ENCODE data around the gene SPTBN4. TPM values are rescaled to one million over a fixed set of nuclear protein-coding genes. Genes with fewer than 3 reads are reported as not detected.

The SPTBN4 gene
- total and polyA plus RNA-seq, 2 donors (not counting 1 experiment from before 2014, with no cell fraction given), result 0.03 to 0.67 TPM

DNA sequence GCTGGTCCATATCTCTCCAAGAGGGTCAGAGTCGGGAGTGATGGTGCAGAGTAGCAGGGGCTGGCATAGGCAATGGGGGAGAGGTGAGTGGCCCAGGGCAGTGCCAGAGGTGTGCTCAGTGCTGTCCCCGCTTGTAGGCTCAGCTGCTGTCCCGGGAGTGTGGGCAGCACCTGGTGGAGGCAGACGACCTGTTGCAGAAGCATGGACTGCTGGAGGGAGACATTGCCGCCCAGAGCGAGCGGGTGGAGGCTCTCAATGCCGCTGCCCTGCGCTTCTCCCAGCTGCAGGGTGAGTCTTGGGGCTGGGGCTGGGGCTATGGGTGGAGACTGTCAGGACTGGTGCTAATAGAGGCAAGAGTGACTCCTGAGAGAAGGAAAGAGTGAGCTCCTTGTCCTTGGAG is 39.3 kb downstream of the SPTBN4 start:
- H3K4me1 ChIP-seq (ENCODE audit: control insufficient read depth in 2 of 2, insufficient read depth in 2 of 2, low read length in 2 of 2), result no peaks in the 10 kb centered on the region
- H3K27me3 ChIP-seq (replicated peaks in 1 of 4; ENCODE audit: control extremely low read depth in 1 of 4, control insufficient read depth in 3 of 4, insufficient read depth in 4 of 4, low read length in 3 of 4), result peaks cover 0 to 33% (median 3%) of the 10 kb centered on the region in 4 experiments
- H3K4me2 ChIP-seq (replicated peaks; ENCODE audit: low read depth, low read length, poor library complexity, severe bottlenecking), result no peak overlapping the region
- WGBS (ENCODE audit: insufficient coverage), result 85% methylated on average over 9 of the region's 9 CpGs
- no peaks in the 10 kb centered on the region for H3K36me3 ChIP-seq (replicated peaks in 1 of 2; ENCODE audit: control extremely low read depth in 1 of 2, control insufficient read depth in 1 of 2, extremely low read depth in 1 of 2, insufficient read depth in 2 of 2, low read length in 1 of 2)
- H3K9ac ChIP-seq (ENCODE audit: low read length), result no peak overlapping the region
- ChIA-PET CTCF (no interaction called here), POLR2A (no interaction called here)
- peaks cover 47% of the 10 kb centered on the region for H3K27me3 Mint-ChIP-seq
- no peak overlapping the region for H3K27ac Mint-ChIP-seq
- no peak for TF ChIP-seq EZH2 (IDR thresholded peaks at IDR 0.05; ENCODE audit: borderline replicate concordance, insufficient read depth, low read depth, low read length, poor library complexity, severe bottlenecking)
- no peak for TF ChIP-seq CTCF (IDR thresholded peaks at IDR 0.05)
- no peaks in the 10 kb centered on the region for H3K4me1 Mint-ChIP-seq
- no peak overlapping the region for H3K4me3 ChIP-seq (ENCODE audit: control extremely low read depth in 1 of 5, extremely low read depth in 1 of 5, insufficient read depth in 1 of 5, low read depth in 2 of 5, low read length in 4 of 5)
- intact Hi-C loops (cut with micrococcal nuclease), result no loop called here
- H3K9me3 Mint-ChIP-seq (ENCODE audit: insufficient read depth), result no peaks in the 10 kb centered on the region
- DNase-seq, result no peak
- H3K4me3 Mint-ChIP-seq, result no peak overlapping the region
- no peak overlapping the region for H3K27ac ChIP-seq (ENCODE audit: low read length in 2 of 2)
- ATAC-seq (ENCODE audit: low read depth), result no peak
- peaks cover 0 to 4% (median 0%) of the 10 kb centered on the region in 3 donors for H3K9me3 ChIP-seq (ENCODE audit: control extremely low read depth in 1 of 3, control insufficient read depth in 2 of 3, insufficient read depth in 1 of 3, low read length in 2 of 3)
- no peaks in the 10 kb centered on the region for H3K79me2 ChIP-seq (ENCODE audit: control insufficient read depth, insufficient read depth, low read length)
- no peak overlapping the region for H2AFZ ChIP-seq (ENCODE audit: insufficient read depth, low read depth, low read length, poor library complexity, severe bottlenecking)
- no peaks in the 10 kb centered on the region for H4K20me1 ChIP-seq (ENCODE audit: control insufficient read depth, insufficient read depth, low read length, poor library complexity, severe bottlenecking)

- Histone ChIP-seq H3K4me3 (ENCODE audit: control extremely low read depth in 1 of 5, extremely low read depth in 1 of 5, insufficient read depth in 1 of 5, low read depth in 2 of 5, low read length in 4 of 5) (no peak overlapping the region), H3K79me2 (ENCODE audit: control insufficient read depth, insufficient read depth, low read length) (no peaks in the 10 kb centered on the region), H3K4me2 (replicated peaks; ENCODE audit: low read depth, low read length, poor library complexity, severe bottlenecking) (no peak overlapping the region), H3K9ac (ENCODE audit: low read length) (no peak overlapping the region), H3K27ac (ENCODE audit: low read length in 2 of 2) (no peak overlapping the region), H3K27me3 (replicated peaks in 1 of 4; ENCODE audit: control extremely low read depth in 1 of 4, control insufficient read depth in 3 of 4, insufficient read depth in 4 of 4, low read length in 3 of 4) (peaks cover 0 to 33% (median 9%) of the 10 kb centered on the region in 4 experiments), H3K4me1 (ENCODE audit: control insufficient read depth in 2 of 2, insufficient read depth in 2 of 2, low read length in 2 of 2) (peaks cover 3 to 7% of the 10 kb centered on the region in 2 donors), H3K9me3 (ENCODE audit: control extremely low read depth in 1 of 3, control insufficient read depth in 2 of 3, insufficient read depth in 1 of 3, low read length in 2 of 3) (peaks cover 0 to 7% (median 0%) of the 10 kb centered on the region in 3 donors), H3K36me3 (replicated peaks in 1 of 2; ENCODE audit: control extremely low read depth in 1 of 2, control insufficient read depth in 1 of 2, extremely low read depth in 1 of 2, insufficient read depth in 2 of 2, low read length in 1 of 2) (no peaks in the 10 kb centered on the region), H2AFZ (ENCODE audit: insufficient read depth, low read depth, low read length, poor library complexity, severe bottlenecking) (no peak overlapping the region), H4K20me1 (ENCODE audit: control insufficient read depth, insufficient read depth, low read length, poor library complexity, severe bottlenecking) (no peaks in the 10 kb centered on the region)
- DNase-seq (no peak), ATAC-seq (ENCODE audit: low read depth) (no peak)
- intact Hi-C loops (cut with micrococcal nuclease), result no loop called here
- WGBS (ENCODE audit: insufficient coverage), result 39% methylated on average over 2 of the region's 2 CpGs
- Mint-ChIP-seq H3K9me3 (ENCODE audit: insufficient read depth) (no peaks in the 10 kb centered on the region), H3K4me3 (no peak overlapping the region), H3K27ac (no peak overlapping the region), H3K4me1 (peaks cover 3% of the 10 kb centered on the region), H3K27me3 (peaks cover 48% of the 10 kb centered on the region)
- CTCF ChIA-PET, result no interaction called here
- POLR2A ChIA-PET, result no interaction called here
- TF ChIP-seq EZH2 (IDR thresholded peaks at IDR 0.05; ENCODE audit: borderline replicate concordance, insufficient read depth, low read depth, low read length, poor library complexity, severe bottlenecking) (no peak), CTCF (IDR thresholded peaks at IDR 0.05) (no peak)
These were observed 41.1 kb downstream of the SPTBN4 start for GRCh38 chr19:40507892-40508291.

All from B cell (primary cell).